ENCODE data around the gene ARHGAP44.

DNA sequence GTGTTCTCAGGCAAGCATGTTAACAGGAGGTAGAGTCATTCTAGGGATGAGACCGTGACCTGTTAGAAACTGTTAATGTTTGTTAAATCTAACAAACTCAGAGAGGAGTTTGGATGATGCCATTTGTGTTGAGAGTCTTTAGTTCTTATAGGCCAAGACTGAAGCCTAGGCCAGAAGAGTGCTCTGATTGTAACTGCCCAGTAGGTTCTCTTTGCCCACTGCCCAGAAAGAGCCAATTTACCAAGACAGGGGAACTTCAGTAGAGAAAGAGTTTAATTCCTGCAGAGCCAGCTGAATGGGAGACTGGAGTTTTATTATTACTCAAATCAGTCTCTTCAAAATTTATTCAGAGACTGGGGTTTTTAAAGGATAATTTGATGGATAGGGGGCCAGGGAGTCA, 42.5 kb downstream of the ARHGAP44 start:
- TF ChIP-seq, protein P1, sequence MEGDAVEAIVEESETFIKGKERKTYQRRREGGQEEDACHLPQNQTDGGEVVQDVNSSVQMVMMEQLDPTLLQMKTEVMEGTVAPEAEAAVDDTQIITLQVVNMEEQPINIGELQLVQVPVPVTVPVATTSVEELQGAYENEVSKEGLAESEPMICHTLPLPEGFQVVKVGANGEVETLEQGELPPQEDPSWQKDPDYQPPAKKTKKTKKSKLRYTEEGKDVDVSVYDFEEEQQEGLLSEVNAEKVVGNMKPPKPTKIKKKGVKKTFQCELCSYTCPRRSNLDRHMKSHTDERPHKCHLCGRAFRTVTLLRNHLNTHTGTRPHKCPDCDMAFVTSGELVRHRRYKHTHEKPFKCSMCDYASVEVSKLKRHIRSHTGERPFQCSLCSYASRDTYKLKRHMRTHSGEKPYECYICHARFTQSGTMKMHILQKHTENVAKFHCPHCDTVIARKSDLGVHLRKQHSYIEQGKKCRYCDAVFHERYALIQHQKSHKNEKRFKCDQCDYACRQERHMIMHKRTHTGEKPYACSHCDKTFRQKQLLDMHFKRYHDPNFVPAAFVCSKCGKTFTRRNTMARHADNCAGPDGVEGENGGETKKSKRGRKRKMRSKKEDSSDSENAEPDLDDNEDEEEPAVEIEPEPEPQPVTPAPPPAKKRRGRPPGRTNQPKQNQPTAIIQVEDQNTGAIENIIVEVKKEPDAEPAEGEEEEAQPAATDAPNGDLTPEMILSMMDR (conservative IDR thresholded peaks at IDR 0.05; ENCODE audit: low read depth, low read length): no peak
- TF ChIP-seq POLR2A (IDR thresholded peaks at IDR 0.05; ENCODE audit: low read depth, low read length) (no peak), RAD21 (IDR thresholded peaks at IDR 0.05; ENCODE audit: low read length) (no peak), MAFK (IDR thresholded peaks at IDR 0.05; ENCODE audit: low read depth, low read length) (no peak), CEBPB (IDR thresholded peaks at IDR 0.05; ENCODE audit: low read depth, low read length) (no peak)

Data from IMR-90 (cell line).